GM18507 (cell line): ENCODE results near the gene TMC1.
A peak's percentile ranks its signal among the peaks of the same experiment; 100 is the strongest.
"Not testable (repeated sequence)": the region's sequence is repeated elsewhere in the genome, so short reads cannot be mapped to it uniquely, and the experiment has no call there.

Experiments used
- DNase-seq: peaks from one replicate; pipeline ENCODE4 v3.0.0; 2011; ENCODE audit warnings: low read depth; ENCODE audit not compliant: insufficient read length; ENCODE audit errors: extremely low spot score
- FAIRE-seq: peaks from 2 replicates; lab custom pipeline; 2011; peaks lifted over from hg19 to GRCh38; lab: Jason Lieb, UNC

The TMC1 gene

GRCh38 chr9:72521011-72521410, 397 bp upstream of the TMC1 start:
- DNase-seq, FAIRE-seq: not testable (repeated sequence)

GRCh38 chr9:72524820-72525540, 3.6 kb downstream of the TMC1 start:
- no peak for DNase-seq

GRCh38 chr9:72526901-72527800, 5.7 kb downstream of the TMC1 start:
- FAIRE-seq: peak; percentile 12
- DNase-seq: no peak

More at GRCh38 chr9:72524820-72525540, 3.6 kb downstream of the TMC1 start:
- FAIRE-seq: peak; percentile 71

GRCh38 chr9:72527801-72528195, 6.4 kb downstream of the TMC1 start:
- DNase-seq (no peak), FAIRE-seq (no peak)

- no peak for DNase-seq
- no peak for FAIRE-seq
Measured at GRCh38 chr9:72529531-72529930, 8.1 kb downstream of the TMC1 start.

- FAIRE-seq (no peak), DNase-seq (no peak)
Measured at GRCh38 chr9:72533322-72533721, 11.9 kb downstream of the TMC1 start.

- no peak for DNase-seq
- no peak for FAIRE-seq
Measured at GRCh38 chr9:72534931-72535330, 13.5 kb downstream of the TMC1 start.

- DNase-seq (no peak), FAIRE-seq (no peak)
Measured at GRCh38 chr9:72537011-72537545, 15.7 kb downstream of the TMC1 start.

- DNase-seq (no peak), FAIRE-seq (no peak)
Measured at GRCh38 chr9:72537671-72538070, 16.3 kb downstream of the TMC1 start.

- DNase-seq (no peak), FAIRE-seq (no peak)
Measured at GRCh38 chr9:72538921-72539702, 17.7 kb downstream of the TMC1 start.

GRCh38 chr9:72539824-72540347, 18.5 kb downstream of the TMC1 start:
- FAIRE-seq (no peak), DNase-seq (no peak)

- FAIRE-seq (no peak), DNase-seq (no peak)
Measured at GRCh38 chr9:72540348-72540873, 19.0 kb downstream of the TMC1 start.

- DNase-seq, FAIRE-seq: not testable (repeated sequence)
Measured at GRCh38 chr9:72542537-72542833, 21.1 kb downstream of the TMC1 start.

- DNase-seq: no peak
- FAIRE-seq: no peak
Measured at GRCh38 chr9:72542917-72543316, 21.5 kb downstream of the TMC1 start.

- DNase-seq (no peak), FAIRE-seq (no peak)
Measured at GRCh38 chr9:72551306-72551705, 29.9 kb downstream of the TMC1 start.

- DNase-seq (no peak), FAIRE-seq (no peak)
Measured at GRCh38 chr9:72552356-72552755, 30.9 kb downstream of the TMC1 start.

GRCh38 chr9:72554221-72554641, 32.8 kb downstream of the TMC1 start:
- FAIRE-seq (no peak), DNase-seq (no peak)

- DNase-seq (no peak), FAIRE-seq (no peak)
Measured at GRCh38 chr9:72557549-72557948, 36.1 kb downstream of the TMC1 start.

- DNase-seq (no peak), FAIRE-seq (no peak)
Measured at GRCh38 chr9:72560086-72560485, 38.7 kb downstream of the TMC1 start.
